BE2C (cell line): Measurements from ENCODE around the gene IDE.
A peak's percentile ranks its signal among the peaks of the same experiment; 100 is the strongest.

Source experiments
- DNase-seq: peaks from one replicate; pipeline ENCODE4 v3.0.0-alpha.2; 2020
- H3K27me3 ChIP-seq: fragments of 250-450 bp; sonication (Bioruptor Pico); 2 replicates; pipeline ENCODE4 v1.5.1; 2020; ENCODE audit warnings: mild to moderate bottlenecking
- H3K36me3 ChIP-seq: fragments of 250-450 bp; sonication (Bioruptor Pico); 2 replicates; pipeline ENCODE4 v1.5.1; 2020; ENCODE audit warnings: mild to moderate bottlenecking
- H3K4me1 ChIP-seq: fragments of 250-450 bp; sonication (Bioruptor Pico); 2 replicates; pipeline ENCODE4 v1.5.1; 2020
- H3K4me3 ChIP-seq: 2 replicates; pipeline ENCODE4 v1.5.1; 2011; ENCODE audit warnings: low read depth, low read length
- H3K9me3 ChIP-seq: fragments of 250-450 bp; sonication (Bioruptor Pico); 2 replicates; pipeline ENCODE4 v1.5.1; 2020
- CTCF ChIP-seq: IDR thresholded peaks from 2 replicates; pipeline ENCODE4 v1.5.1; 2012; ENCODE audit warnings: mild to moderate bottlenecking, low read depth, low read length

Gene IDE

GRCh38 chr10:92569071-92569470 lies 4.8 kb downstream of the IDE start:
- Histone ChIP-seq H3K4me3 (no peak overlapping the region), H3K9me3 (no peaks in the 10 kb centered on the region), H3K27me3 (no peaks in the 10 kb centered on the region), H3K4me1 (no peaks in the 10 kb centered on the region), H3K36me3 (0 out of 2 replicates have a peak, but pooled peaks cover 6% of the 10 kb centered on the region)
- no peak for TF ChIP-seq CTCF
- DNase-seq: no peak

GRCh38 chr10:92567952-92568600 lies 5.8 kb downstream of the IDE start:
- H3K36me3 ChIP-seq: 0 out of 2 replicates have a peak, but pooled peaks cover 8% of the 10 kb centered on the region
- H3K4me1 ChIP-seq: no peaks in the 10 kb centered on the region
- no peak for TF ChIP-seq CTCF
- H3K27me3 ChIP-seq: no peaks in the 10 kb centered on the region
- no peaks in the 10 kb centered on the region for H3K9me3 ChIP-seq
- H3K4me3 ChIP-seq: no peak overlapping the region
- DNase-seq: no peak

- peaks cover 20% of the 10 kb centered on the region for H3K36me3 ChIP-seq
- H3K27me3 ChIP-seq: no peaks in the 10 kb centered on the region
- DNase-seq: no peak
- H3K9me3 ChIP-seq: no peaks in the 10 kb centered on the region
- no peaks in the 10 kb centered on the region for H3K4me1 ChIP-seq
- H3K4me3 ChIP-seq: no peak overlapping the region
- TF ChIP-seq CTCF: no peak
Measured at GRCh38 chr10:92562424-92562823, 11.5 kb downstream of the IDE start.

GRCh38 chr10:92559046-92559445 lies 14.8 kb downstream of the IDE start:
- Histone ChIP-seq H3K4me1 (no peaks in the 10 kb centered on the region), H3K27me3 (no peaks in the 10 kb centered on the region), H3K4me3 (no peak overlapping the region), H3K9me3 (no peaks in the 10 kb centered on the region), H3K36me3 (peaks cover 25% of the 10 kb centered on the region)
- TF ChIP-seq CTCF: no peak
- DNase-seq: no peak

GRCh38 chr10:92553959-92554358 lies 19.9 kb downstream of the IDE start:
- Histone ChIP-seq H3K4me1 (no peaks in the 10 kb centered on the region), H3K4me3 (no peak overlapping the region), H3K27me3 (no peaks in the 10 kb centered on the region), H3K9me3 (no peaks in the 10 kb centered on the region), H3K36me3 (peaks cover 16% of the 10 kb centered on the region)
- no peak for DNase-seq
- TF ChIP-seq CTCF: no peak

GRCh38 chr10:92552310-92552709 lies 21.6 kb downstream of the IDE start:
- no peaks in the 10 kb centered on the region for H3K27me3 ChIP-seq
- peaks cover 14% of the 10 kb centered on the region for H3K36me3 ChIP-seq
- no peak overlapping the region for H3K4me3 ChIP-seq
- H3K4me1 ChIP-seq: no peaks in the 10 kb centered on the region
- TF ChIP-seq CTCF: peak; percentile 40
- no peak for DNase-seq
- H3K9me3 ChIP-seq: no peaks in the 10 kb centered on the region
